ENCODE data around the gene LMCD1. TPM values are rescaled to one million over a fixed set of nuclear protein-coding genes. Genes with fewer than 3 reads are reported as not detected.

Gene LMCD1
- total and polyA plus RNA-seq, 2 of the 8 experiments (the other 6 are each of a cell fraction or from before 2014, with no cell fraction given), result 12.3 to 26.5 TPM

GRCh38 chr3:8622873-8623691 lies 121.5 kb downstream of the LMCD1 start (continued):
- no peak for TF ChIP-seq CHD7 (IDR thresholded peaks at IDR 0.05; ENCODE audit: insufficient replicate concordance, low read length)
- 0 out of 2 replicates have a peak, but pooled peaks have one; percentile 16 for TF ChIP-seq JUND (IDR thresholded peaks at IDR 0.05; ENCODE audit: low read length)
- no peak for TF ChIP-seq CHD1 (IDR thresholded peaks at IDR 0.05; ENCODE audit: low read depth, low read length)
- TF ChIP-seq ATF2 (IDR thresholded peaks at IDR 0.05; ENCODE audit: low read length), result no peak
- no peak for TF ChIP-seq NANOG (IDR thresholded peaks at IDR 0.05; ENCODE audit: insufficient read depth, low read depth, low read length, poor library complexity, severe bottlenecking)
- no peak for TF ChIP-seq TAF7 (optimal IDR thresholded peaks at IDR 0.05; ENCODE audit: borderline replicate concordance, low read depth, low read length)
- TF ChIP-seq RXRA (IDR thresholded peaks at IDR 0.05; ENCODE audit: insufficient read depth, low read depth, low read length), result no peak

Measured in H1 (cell line).